Measurements from ENCODE around the gene RAB2B.
"Not testable (repeated sequence)": the region's sequence is repeated elsewhere in the genome, so short reads cannot be mapped to it uniquely, and the experiment has no call there.

Gene RAB2B

GRCh38 chr14:21455592-21455911, 21.2 kb downstream of the RAB2B start:
- Histone ChIP-seq H3K27me3 (ENCODE audit: control insufficient read depth, low read length) (no peaks in the 10 kb centered on the region), H3K9me3 (ENCODE audit: control insufficient read depth, insufficient read depth, low read length) (no peaks in the 10 kb centered on the region), H4K20me1 (ENCODE audit: control insufficient read depth, insufficient read depth, low read depth, low read length) (peaks cover 7% of the 10 kb centered on the region; the same call in 1 of the 2 replicates), H3K9me2 (replicated peaks; ENCODE audit: control insufficient read depth, low read length) (no peaks in the 10 kb centered on the region), H3K4me3 (ENCODE audit: low read length) (peak overlapping the region; percentile 88), H3K79me2 (ENCODE audit: control insufficient read depth, low read length) (peaks cover 54% of the 10 kb centered on the region), H3K36me3 (ENCODE audit: control insufficient read depth, low read length) (peaks cover 30% of the 10 kb centered on the region), H3K4me1 (ENCODE audit: control insufficient read depth, low read length) (peaks cover 27% of the 10 kb centered on the region), H3K4me2 (ENCODE audit: low read length) (peak overlapping the region; percentile 91), H3F3A (ENCODE audit: control insufficient read depth, insufficient read depth) (peaks cover 15% of the 10 kb centered on the region; the same call in 1 of the 2 replicates), H3K27ac (ENCODE audit: low read depth, low read length) (peak overlapping the region; percentile 56)
- no peak for TF ChIP-seq EZH2phosphoT487 (IDR thresholded peaks at IDR 0.05; ENCODE audit: borderline replicate concordance, low read length)
- TF ChIP-seq, protein P1, sequence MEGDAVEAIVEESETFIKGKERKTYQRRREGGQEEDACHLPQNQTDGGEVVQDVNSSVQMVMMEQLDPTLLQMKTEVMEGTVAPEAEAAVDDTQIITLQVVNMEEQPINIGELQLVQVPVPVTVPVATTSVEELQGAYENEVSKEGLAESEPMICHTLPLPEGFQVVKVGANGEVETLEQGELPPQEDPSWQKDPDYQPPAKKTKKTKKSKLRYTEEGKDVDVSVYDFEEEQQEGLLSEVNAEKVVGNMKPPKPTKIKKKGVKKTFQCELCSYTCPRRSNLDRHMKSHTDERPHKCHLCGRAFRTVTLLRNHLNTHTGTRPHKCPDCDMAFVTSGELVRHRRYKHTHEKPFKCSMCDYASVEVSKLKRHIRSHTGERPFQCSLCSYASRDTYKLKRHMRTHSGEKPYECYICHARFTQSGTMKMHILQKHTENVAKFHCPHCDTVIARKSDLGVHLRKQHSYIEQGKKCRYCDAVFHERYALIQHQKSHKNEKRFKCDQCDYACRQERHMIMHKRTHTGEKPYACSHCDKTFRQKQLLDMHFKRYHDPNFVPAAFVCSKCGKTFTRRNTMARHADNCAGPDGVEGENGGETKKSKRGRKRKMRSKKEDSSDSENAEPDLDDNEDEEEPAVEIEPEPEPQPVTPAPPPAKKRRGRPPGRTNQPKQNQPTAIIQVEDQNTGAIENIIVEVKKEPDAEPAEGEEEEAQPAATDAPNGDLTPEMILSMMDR (IDR thresholded peaks at IDR 0.05; ENCODE audit: low read depth, low read length, poor library complexity, severe bottlenecking), result no peak

DNA sequence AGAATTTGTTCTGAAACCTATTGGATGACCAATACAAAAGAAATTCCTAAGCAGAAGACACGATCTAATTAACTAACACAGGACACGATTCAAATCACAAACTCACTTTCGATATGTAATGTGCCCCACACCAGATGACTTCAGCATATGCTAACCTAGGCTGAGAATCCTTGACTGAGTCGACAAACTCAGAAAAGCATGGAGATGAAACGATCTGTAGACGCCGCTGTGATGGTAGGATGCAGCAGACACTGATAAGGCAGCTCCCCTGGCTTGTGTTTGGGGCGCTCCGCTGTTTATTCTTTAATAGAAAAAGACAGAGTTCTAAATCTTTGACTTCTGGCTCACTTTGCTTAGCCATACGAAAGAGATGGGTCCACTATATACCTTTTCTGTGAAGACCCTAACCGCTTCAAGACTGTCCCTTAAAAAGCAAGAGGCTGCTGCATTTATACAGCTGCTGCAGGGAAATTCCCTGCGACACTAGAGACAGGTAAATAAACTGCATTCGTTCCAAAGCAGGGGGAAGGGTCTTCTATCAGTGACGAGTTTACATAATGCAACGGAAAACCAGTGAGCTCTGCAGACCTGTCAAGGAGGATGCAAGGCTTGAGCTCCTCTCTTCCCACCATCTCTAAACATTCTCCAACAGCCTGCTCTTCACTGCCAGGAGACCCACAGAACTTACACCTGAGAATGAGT, 21.8 kb downstream of the RAB2B start:
- peaks cover 32% of the 10 kb centered on the region for H3K4me1 ChIP-seq (ENCODE audit: control insufficient read depth, low read length)
- H3K36me3 ChIP-seq (ENCODE audit: control insufficient read depth, low read length), result peaks cover 34% of the 10 kb centered on the region
- H3K9me2 ChIP-seq (replicated peaks; ENCODE audit: control insufficient read depth, low read length), result no peaks in the 10 kb centered on the region
- H3K9me3 ChIP-seq (ENCODE audit: control insufficient read depth, insufficient read depth, low read length), result no peaks in the 10 kb centered on the region
- H3K79me2 ChIP-seq (ENCODE audit: control insufficient read depth, low read length), result peaks cover 59% of the 10 kb centered on the region
- H3K27ac ChIP-seq (ENCODE audit: low read depth, low read length), result peak overlapping the region; percentile 56; the same call in 1 of the 2 replicates
- no peak for TF ChIP-seq EZH2phosphoT487 (IDR thresholded peaks at IDR 0.05; ENCODE audit: borderline replicate concordance, low read length)
- TF ChIP-seq, protein P1 (IDR thresholded peaks at IDR 0.05; ENCODE audit: low read depth, low read length, poor library complexity, severe bottlenecking), result no peak
- peaks cover 10% of the 10 kb centered on the region; the same call in 1 of the 2 replicates for H4K20me1 ChIP-seq (ENCODE audit: control insufficient read depth, insufficient read depth, low read depth, low read length)
- H3K4me2 ChIP-seq (ENCODE audit: low read length), result peak overlapping the region; percentile 91
- H3K4me3 ChIP-seq (ENCODE audit: low read length), result peak overlapping the region; percentile 88
- H3F3A ChIP-seq (ENCODE audit: control insufficient read depth, insufficient read depth), result peaks cover 15% of the 10 kb centered on the region; the same call in 1 of the 2 replicates
- H3K27me3 ChIP-seq (ENCODE audit: control insufficient read depth, low read length), result no peaks in the 10 kb centered on the region

- no peak for TF ChIP-seq EZH2phosphoT487 (IDR thresholded peaks at IDR 0.05; ENCODE audit: borderline replicate concordance, low read length)
- TF ChIP-seq, protein P1 (IDR thresholded peaks at IDR 0.05; ENCODE audit: low read depth, low read length, poor library complexity, severe bottlenecking), result no peak
- peak overlapping the region; percentile 2; the same call in 1 of the 2 replicates for H3K4me2 ChIP-seq (ENCODE audit: low read length)
These were observed 26.9 kb downstream of the RAB2B start for GRCh38 chr14:21449899-21450216.

DNA sequence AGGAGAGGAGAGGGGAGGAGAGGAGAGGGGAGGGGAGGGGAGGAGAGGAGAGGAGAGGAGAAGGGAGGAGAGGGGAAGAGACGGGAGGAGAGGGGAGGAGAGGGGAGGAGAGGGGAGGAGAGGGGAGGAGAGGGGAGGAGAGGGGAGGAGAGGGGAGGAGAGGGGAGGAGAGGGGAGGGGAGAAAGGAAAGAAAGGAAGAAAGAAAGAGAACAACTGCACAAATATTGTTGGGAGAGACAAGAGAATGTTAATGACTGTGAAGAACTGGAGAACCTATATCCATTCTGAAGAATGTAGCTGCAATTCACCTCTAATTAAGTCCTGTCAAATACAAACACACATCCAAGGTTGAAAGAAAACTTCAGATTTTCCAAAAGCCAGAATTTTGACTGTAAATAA, 34.1 kb downstream of the RAB2B start:
- Histone ChIP-seq H3K4me1 (ENCODE audit: control insufficient read depth, low read length) (peaks cover 11% of the 10 kb centered on the region), H3K79me2 (ENCODE audit: control insufficient read depth, low read length) (peaks cover 97% of the 10 kb centered on the region)
- not testable (repeated sequence) for H3K36me3 ChIP-seq (ENCODE audit: control insufficient read depth, low read length); H3K9me2 ChIP-seq (replicated peaks; ENCODE audit: control insufficient read depth, low read length); H3K9me3 ChIP-seq (ENCODE audit: control insufficient read depth, insufficient read depth, low read length); H3K4me2 ChIP-seq (ENCODE audit: low read length); H4K20me1 ChIP-seq (ENCODE audit: control insufficient read depth, insufficient read depth, low read depth, low read length); H3K27me3 ChIP-seq (ENCODE audit: control insufficient read depth, low read length); H3K4me3 ChIP-seq (ENCODE audit: low read length); H3K27ac ChIP-seq (ENCODE audit: low read depth, low read length); H3F3A ChIP-seq (ENCODE audit: control insufficient read depth, insufficient read depth)

More at GRCh38 chr14:21449899-21450216, 26.9 kb downstream of the RAB2B start:
- no peaks in the 10 kb centered on the region for H3K9me3 ChIP-seq (ENCODE audit: control insufficient read depth, insufficient read depth, low read length)
- H3K4me1 ChIP-seq (ENCODE audit: control insufficient read depth, low read length), result peaks cover 27% of the 10 kb centered on the region
- H3K36me3 ChIP-seq (ENCODE audit: control insufficient read depth, low read length), result peaks cover 38% of the 10 kb centered on the region
- no peaks in the 10 kb centered on the region for H3F3A ChIP-seq (ENCODE audit: control insufficient read depth, insufficient read depth)
- peaks cover 99% of the 10 kb centered on the region for H3K79me2 ChIP-seq (ENCODE audit: control insufficient read depth, low read length)
- H3K27ac ChIP-seq (ENCODE audit: low read depth, low read length), result no peak overlapping the region
- H3K9me2 ChIP-seq (replicated peaks; ENCODE audit: control insufficient read depth, low read length), result no peaks in the 10 kb centered on the region
- H3K4me3 ChIP-seq (ENCODE audit: low read length), result no peak overlapping the region
- H4K20me1 ChIP-seq (ENCODE audit: control insufficient read depth, insufficient read depth, low read depth, low read length), result peaks cover 7% of the 10 kb centered on the region; the same call in 1 of the 2 replicates
- no peaks in the 10 kb centered on the region for H3K27me3 ChIP-seq (ENCODE audit: control insufficient read depth, low read length)
